Islet precursor cell (in vitro differentiated cells): ENCODE results near the gene GALNT2.

Experiments used
- DNase-seq: peaks from one replicate; pipeline ENCODE4 v3.0.0-alpha.2; 2018

The GALNT2 gene

DNA sequence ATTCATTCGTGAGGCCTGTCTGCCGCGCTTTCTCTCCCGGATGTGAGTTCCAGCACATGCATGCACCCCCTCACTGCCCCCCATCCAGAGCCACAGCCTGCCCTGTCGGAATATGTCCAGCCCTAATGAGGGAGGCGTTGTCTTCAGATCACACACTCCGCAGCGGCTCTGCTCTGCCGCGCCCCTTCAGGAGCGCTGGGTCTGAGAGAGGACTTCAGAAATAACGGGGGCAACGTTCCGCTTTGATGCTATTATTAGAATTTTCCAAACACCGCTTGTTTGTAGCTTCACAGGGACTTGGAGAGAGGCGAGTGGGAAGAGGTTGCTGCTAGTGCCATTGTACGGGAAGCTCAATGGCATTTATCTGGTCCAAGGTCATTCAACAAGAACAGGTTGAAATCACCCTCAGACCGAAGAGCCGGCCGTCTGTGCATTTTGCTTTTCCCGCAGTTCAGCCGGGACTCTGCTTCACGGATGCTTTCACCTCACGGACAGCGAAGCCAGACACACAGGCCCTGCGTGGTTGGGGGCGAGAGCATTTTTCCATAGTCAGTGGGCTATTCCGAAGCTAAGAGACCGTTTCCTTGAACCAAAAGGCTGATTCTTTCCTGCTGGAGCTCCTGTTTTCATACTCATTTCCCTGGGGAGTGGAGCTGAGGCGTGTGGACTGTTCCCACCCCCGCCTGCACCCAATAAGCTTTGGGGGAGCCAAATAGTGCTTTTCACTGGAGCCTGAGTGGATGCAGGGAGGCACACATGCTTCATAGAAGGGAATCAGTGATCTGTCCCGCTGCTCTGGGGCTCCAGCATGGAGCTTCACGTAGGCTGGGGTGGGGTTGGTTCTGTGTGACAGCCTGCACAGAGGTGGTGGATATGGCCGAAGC lies 69.7 kb downstream of the GALNT2 start:
- DNase-seq, result no peak

GRCh38 chr1:230137337-230137815 lies 70.3 kb downstream of the GALNT2 start:
- DNase-seq, result no peak

GRCh38 chr1:230138561-230139239 lies 71.7 kb downstream of the GALNT2 start:
- DNase-seq, result no peak

- DNase-seq, result no peak
Observed at GRCh38 chr1:230139315-230139714, 72.3 kb downstream of the GALNT2 start.

DNA sequence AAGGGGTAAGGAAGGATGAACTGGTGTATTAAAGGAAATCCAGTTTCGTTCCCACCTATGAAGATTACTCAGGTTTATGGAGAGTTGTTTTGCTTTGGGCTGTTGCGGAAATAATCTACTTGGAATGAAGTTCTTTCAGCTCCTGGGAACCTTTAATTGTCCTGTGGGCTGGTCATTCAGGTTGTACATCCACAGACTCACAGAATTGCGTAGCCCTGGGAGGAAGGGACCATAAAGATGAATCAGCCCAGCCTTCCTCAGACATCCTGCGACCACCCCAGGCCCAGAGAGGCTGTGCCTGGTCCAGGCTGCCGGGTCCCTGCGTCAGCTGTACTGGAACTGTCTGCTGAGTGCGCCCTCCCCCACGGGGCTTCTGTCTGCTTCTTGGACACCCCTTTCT lies 72.7 kb downstream of the GALNT2 start:
- peak; percentile 84 for DNase-seq

DNA sequence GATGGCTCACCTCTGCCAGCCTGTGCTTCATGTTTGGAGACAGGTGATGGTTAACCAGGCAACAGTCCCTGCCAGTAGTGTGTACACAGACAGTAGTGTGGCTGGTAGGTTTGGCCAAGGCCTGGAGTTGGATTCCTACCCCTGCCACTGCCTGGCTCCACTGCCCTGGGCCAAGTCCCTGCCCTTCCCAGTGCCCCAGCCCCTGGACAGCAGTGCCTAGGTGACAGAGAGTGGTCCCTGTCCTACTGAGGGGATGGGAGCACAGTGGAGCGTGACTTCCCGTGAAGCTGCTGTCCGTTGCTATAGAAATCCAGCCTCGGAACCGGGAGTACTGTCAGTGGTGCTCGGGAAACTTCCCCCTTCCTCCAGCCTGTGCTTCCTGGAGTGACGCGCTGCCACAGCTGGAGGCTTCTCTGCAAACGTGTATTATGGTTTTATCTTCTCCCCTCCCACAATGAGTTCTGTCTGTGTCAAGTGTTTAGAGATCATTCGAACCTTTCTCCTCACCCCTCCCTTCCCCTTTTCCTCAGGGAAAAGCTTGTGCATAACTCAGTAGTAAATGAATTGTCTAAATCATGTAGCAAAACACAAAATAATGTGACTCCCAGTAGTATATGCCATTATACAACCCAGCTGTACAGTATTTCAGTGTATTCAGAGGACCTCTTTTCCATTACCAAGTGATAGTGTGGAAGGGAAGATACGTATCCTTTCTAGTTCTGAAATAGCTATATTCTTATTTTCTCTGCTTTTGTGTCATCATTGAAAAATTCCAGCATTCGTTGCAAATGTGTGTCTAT lies 73.4 kb downstream of the GALNT2 start:
- DNase-seq, result no peak

DNA sequence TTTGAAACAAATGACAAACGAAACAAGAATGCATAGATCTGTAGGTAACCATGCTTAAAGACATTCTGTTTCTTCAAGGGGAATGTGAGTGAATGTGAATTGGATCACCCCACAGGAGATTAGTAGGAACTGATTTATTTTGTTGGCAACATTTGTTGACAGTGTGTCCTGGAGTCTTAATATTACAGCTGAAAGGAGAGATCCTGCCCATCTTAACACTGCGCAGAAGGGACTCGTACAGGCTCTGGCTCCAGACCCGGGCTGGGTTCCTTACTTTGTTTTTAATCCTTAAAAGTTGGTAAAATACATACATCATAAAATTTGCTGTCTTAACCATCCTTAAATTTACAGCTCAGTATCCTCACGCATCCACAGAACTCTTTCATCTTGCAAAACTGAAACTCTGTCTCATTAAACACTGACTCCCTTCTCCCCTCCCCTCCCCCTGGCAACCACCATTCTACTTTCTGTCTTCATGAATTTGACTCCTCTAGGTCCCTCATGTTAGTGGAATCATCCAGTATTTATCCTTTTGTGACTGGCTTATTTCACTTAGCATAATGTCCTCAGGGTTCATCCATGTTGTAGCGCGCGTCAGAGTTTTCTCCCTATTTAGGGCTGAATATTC lies 74.1 kb downstream of the GALNT2 start:
- no peak for DNase-seq

- DNase-seq, result no peak
Observed at GRCh38 chr1:230141797-230142607, 75.0 kb downstream of the GALNT2 start.

GRCh38 chr1:230142608-230143210 lies 75.7 kb downstream of the GALNT2 start:
- DNase-seq, result no peak

DNA sequence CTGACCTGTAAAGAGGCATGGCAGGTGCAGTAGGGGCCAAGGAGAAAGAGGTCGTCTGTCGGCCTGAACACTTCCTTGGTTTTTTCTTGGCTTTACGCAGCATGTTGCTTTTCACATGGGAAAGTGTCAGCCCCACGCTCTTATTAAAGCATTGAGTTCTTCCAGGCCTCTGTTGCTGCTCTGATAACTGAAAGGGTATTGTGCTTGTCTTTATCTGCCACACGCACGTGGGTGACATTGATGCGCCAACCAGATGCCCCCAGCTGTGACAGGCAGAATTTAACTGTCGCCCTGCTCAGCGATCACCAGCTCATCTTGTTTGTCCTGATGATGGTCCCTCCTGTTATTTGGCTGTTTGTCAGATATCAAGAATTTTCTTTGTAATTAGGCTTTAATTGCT lies 76.5 kb downstream of the GALNT2 start:
- DNase-seq, result no peak

DNA sequence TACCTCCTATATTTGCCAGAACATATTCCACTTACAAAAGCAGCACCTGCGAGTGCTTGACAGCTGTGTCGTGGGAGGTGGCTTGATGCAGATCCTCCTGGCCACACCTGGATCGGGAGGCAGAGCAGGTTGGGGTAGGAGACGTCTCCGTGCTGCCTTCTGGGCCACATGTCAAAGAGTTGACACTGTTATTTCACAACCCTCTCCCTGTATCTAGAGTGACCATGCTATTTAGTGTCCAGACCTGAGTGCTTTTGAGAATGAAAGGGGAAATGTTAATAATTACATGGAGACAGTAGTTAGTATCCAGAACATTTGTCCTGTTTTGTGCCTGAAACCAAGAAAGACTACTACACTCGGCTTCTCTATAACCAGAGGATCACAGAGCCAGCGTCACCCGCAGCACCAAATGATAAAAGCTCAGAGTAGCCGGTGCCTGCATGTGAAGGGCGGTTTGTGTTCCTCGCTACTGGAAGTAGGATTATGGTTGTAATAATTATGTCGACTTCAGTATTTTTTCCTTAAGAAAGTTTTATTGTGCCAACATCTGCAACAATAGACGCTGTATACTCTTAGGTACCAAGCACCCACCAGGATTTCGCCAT lies 77.1 kb downstream of the GALNT2 start:
- no peak for DNase-seq

GRCh38 chr1:230144758-230145504 lies 77.9 kb downstream of the GALNT2 start:
- no peak for DNase-seq

DNA sequence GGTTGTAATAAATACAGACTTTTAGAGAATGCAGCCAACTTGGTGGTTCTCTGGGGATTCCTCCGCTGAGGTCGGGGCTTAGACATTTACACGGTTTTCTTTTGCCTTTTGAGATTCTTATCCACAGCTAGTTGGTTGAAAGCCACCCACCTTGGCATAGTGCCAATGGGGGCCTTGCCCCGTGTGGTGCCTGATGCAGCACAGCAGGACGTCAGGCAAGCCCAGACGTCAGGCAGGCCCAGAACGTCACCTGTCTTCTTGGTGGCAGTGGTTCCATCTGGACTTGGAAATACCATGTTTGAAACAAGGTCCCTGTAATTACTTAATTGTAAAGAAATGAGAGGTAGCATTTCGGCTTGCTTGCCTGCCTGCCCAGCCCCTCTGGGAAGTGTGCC lies 78.5 kb downstream of the GALNT2 start:
- no peak for DNase-seq

- no peak for DNase-seq
Observed at GRCh38 chr1:230145953-230146476, 79.0 kb downstream of the GALNT2 start.

GRCh38 chr1:230146709-230147108 lies 79.7 kb downstream of the GALNT2 start:
- DNase-seq, result no peak

GRCh38 chr1:230147253-230148125 lies 80.5 kb downstream of the GALNT2 start:
- DNase-seq, result no peak

DNA sequence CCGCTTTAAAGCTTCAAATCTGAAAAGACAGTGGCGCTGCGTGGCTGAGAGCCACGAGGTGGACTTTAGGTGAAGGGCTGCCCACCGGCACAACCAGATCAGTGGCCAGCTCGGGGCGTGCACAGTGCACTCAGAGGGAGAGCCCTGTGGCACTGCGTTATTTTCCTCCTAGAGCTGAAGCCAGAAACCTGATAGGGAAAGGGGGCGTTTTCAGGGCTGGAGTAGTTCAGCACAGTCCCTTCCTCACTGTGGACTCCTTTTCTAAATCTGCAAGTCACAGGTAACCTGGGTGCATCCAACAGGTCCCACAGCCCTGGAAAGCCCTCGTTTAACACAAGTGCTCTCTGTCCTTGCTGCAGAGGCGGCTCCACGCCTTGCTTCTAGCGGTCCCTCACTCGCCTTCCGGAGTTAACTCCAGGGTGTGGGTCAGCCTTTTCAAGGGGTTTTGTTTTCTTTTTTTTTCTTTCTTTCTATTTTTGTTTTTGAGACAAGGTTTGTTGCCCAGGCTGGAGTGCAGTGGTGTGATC lies 81.2 kb downstream of the GALNT2 start:
- no peak for DNase-seq

GRCh38 chr1:230148768-230149469 lies 81.9 kb downstream of the GALNT2 start:
- DNase-seq, result no peak
